Measurements from ENCODE around the gene C2orf49. TPM values are rescaled to one million over a fixed set of nuclear protein-coding genes. Genes with fewer than 3 reads are reported as not detected.

The C2orf49 gene
- total RNA-seq, 1 donor from 2014 or later: 15.8 TPM

DNA sequence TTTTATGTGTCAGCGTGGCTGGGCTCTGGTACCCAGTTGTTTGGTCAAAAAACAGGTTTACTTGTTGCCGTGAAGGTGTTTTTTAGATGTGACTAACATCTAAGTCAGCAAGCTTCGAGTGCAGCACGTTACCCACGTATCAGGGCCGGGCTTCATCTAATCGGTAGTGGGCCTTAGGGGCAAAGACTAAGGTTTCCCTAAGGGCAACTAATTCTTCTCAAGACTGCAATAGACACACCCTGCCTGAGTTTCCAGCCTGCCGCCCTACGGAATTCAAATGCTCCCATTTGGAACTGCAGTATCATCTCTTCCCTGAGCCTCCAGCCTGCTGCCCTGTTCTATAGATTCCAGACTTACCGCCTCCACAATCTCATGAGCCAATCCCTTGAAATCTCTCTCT is 33.8 kb downstream of the C2orf49 start:
- Mint-ChIP-seq H3K9me3 (ENCODE audit: unreplicated experiment) (no peaks in the 10 kb centered on the region), H3K4me3 (ENCODE audit: unreplicated experiment) (no peak overlapping the region), H3K27me3 (ENCODE audit: unreplicated experiment) (no peaks in the 10 kb centered on the region), H3K27ac (ENCODE audit: unreplicated experiment) (no peak overlapping the region), H3K36me3 (ENCODE audit: low read depth, unreplicated experiment) (peaks cover 38% of the 10 kb centered on the region), H3K4me1 (ENCODE audit: unreplicated experiment) (peaks cover 3% of the 10 kb centered on the region)
- TF ChIP-seq, protein P1, sequence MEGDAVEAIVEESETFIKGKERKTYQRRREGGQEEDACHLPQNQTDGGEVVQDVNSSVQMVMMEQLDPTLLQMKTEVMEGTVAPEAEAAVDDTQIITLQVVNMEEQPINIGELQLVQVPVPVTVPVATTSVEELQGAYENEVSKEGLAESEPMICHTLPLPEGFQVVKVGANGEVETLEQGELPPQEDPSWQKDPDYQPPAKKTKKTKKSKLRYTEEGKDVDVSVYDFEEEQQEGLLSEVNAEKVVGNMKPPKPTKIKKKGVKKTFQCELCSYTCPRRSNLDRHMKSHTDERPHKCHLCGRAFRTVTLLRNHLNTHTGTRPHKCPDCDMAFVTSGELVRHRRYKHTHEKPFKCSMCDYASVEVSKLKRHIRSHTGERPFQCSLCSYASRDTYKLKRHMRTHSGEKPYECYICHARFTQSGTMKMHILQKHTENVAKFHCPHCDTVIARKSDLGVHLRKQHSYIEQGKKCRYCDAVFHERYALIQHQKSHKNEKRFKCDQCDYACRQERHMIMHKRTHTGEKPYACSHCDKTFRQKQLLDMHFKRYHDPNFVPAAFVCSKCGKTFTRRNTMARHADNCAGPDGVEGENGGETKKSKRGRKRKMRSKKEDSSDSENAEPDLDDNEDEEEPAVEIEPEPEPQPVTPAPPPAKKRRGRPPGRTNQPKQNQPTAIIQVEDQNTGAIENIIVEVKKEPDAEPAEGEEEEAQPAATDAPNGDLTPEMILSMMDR (IDR thresholded peaks at IDR 0.05; ENCODE audit: unreplicated experiment): no peak
- DNase-seq (ENCODE audit: low spot score): no peak

DNA sequence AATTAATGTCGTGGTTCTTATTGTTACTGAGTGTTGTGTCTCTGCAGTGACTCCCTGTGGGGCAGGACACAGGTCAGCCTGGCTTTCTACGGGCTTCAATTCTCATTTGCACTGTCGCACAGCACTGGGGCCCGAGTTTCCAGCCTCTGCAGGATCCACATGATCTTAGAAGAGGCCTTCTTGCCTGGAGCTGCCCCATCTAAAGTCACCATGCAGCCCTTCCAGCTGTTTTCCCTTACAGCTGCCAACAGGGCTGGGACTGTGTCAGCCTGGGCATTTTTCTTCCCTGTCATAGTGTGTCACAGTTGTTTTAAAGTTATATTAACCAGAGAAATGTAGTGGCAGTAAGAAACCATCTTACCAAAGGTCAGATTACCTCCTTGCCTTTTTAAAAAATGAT is 34.5 kb downstream of the C2orf49 start:
- Mint-ChIP-seq H3K4me3 (ENCODE audit: unreplicated experiment) (no peak overlapping the region), H3K27me3 (ENCODE audit: unreplicated experiment) (no peaks in the 10 kb centered on the region), H3K27ac (ENCODE audit: unreplicated experiment) (no peak overlapping the region), H3K9me3 (ENCODE audit: unreplicated experiment) (no peaks in the 10 kb centered on the region), H3K36me3 (ENCODE audit: low read depth, unreplicated experiment) (peaks cover 36% of the 10 kb centered on the region), H3K4me1 (ENCODE audit: unreplicated experiment) (peaks cover 3% of the 10 kb centered on the region)
- DNase-seq (ENCODE audit: low spot score): no peak
- TF ChIP-seq, protein P1 (IDR thresholded peaks at IDR 0.05; ENCODE audit: unreplicated experiment): no peak

DNA sequence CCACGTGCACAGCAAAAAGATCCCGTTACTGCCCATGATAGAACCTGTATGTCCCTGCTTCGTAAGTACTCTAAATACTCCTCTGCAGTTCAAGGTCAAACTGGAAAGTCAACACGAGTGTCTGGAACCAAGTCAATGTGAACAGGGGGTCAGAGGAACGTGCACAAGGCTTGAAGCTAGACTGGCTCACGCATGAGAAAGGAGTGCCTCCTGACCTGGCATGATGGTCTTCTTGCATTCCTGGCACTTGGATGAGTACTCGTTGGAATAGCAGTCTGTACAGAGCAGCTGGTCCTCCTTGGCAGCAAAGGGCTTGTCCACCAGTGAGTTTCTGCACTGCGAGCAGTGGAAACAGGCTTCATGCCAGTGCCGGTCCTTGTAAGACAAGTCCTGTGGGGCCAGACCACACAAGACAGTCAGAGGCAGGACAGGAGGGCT is 36.0 kb downstream of the C2orf49 start:
- H3K4me1 Mint-ChIP-seq (ENCODE audit: unreplicated experiment): peaks cover 3% of the 10 kb centered on the region
- DNase-seq (ENCODE audit: low spot score): no peak
- no peaks in the 10 kb centered on the region for H3K9me3 Mint-ChIP-seq (ENCODE audit: unreplicated experiment)
- no peaks in the 10 kb centered on the region for H3K27me3 Mint-ChIP-seq (ENCODE audit: unreplicated experiment)
- no peak overlapping the region for H3K27ac Mint-ChIP-seq (ENCODE audit: unreplicated experiment)
- TF ChIP-seq, protein P1 (IDR thresholded peaks at IDR 0.05; ENCODE audit: unreplicated experiment): no peak
- no peak overlapping the region for H3K4me3 Mint-ChIP-seq (ENCODE audit: unreplicated experiment)
- H3K36me3 Mint-ChIP-seq (ENCODE audit: low read depth, unreplicated experiment): peaks cover 30% of the 10 kb centered on the region

DNA sequence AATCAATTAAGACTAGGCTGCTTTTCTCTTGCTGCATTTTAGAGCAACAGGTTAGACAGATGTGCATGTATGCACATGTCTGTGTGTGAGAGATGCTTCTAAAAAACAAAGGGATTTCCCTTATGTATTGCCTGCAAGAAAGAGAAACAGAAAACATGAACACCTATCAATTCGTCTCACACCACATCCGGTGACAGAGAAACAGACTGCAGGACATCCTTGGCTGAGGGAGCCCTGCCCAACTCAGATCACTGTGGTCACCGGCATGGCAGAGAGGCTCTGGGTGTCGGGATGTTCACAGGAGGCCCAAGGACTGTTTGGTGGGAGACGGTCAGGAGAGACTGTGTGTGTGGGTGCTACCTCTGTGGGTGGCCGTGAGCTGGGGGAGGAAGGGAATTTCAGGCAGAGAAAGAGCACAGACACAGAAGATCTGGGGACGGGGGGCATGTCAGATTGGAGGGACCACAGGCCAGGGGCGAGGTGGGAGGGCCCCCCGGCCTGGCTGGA is 36.6 kb downstream of the C2orf49 start:
- no peak for DNase-seq (ENCODE audit: low spot score)
- Mint-ChIP-seq H3K27ac (ENCODE audit: unreplicated experiment) (no peak overlapping the region), H3K9me3 (ENCODE audit: unreplicated experiment) (no peaks in the 10 kb centered on the region), H3K27me3 (ENCODE audit: unreplicated experiment) (no peaks in the 10 kb centered on the region), H3K4me1 (ENCODE audit: unreplicated experiment) (peaks cover 3% of the 10 kb centered on the region), H3K36me3 (ENCODE audit: low read depth, unreplicated experiment) (peaks cover 24% of the 10 kb centered on the region), H3K4me3 (ENCODE audit: unreplicated experiment) (no peak overlapping the region)
- TF ChIP-seq, protein P1 (IDR thresholded peaks at IDR 0.05; ENCODE audit: unreplicated experiment): no peak

DNA sequence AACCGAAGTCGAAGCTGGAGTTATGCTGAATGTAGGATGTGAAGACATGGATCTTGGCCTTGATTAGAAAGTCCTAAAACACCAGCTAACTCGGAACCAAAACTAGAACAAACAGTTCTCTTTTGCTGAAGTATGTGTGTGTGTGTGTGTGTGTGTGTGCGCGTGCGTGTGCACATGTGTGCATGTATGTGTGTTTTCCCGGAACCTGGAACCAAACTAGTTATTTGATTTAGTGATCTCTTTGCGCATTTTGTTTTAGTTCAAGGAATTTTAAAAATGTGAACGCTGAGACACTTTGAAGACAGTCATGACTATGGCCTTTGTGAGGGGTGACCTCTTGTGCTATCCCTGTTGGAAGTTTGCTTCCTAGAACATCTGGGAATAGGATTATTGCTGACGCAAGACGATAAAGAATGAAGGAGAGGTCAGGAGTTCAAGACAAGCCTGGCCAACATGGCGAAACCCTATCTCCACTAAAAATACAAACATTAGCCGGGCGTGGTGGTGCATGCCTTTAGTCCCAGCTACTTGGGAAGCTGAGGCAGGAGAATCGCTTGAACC is 37.7 kb downstream of the C2orf49 start:
- H3K27me3 Mint-ChIP-seq (ENCODE audit: unreplicated experiment): no peaks in the 10 kb centered on the region
- no peaks in the 10 kb centered on the region for H3K9me3 Mint-ChIP-seq (ENCODE audit: unreplicated experiment)
- peaks cover 20% of the 10 kb centered on the region for H3K36me3 Mint-ChIP-seq (ENCODE audit: low read depth, unreplicated experiment)
- no peak overlapping the region for H3K27ac Mint-ChIP-seq (ENCODE audit: unreplicated experiment)
- H3K4me3 Mint-ChIP-seq (ENCODE audit: unreplicated experiment): peak overlapping the region; percentile 54
- DNase-seq (ENCODE audit: low spot score): no peak
- H3K4me1 Mint-ChIP-seq (ENCODE audit: unreplicated experiment): peaks cover 5% of the 10 kb centered on the region
- TF ChIP-seq, protein P1 (IDR thresholded peaks at IDR 0.05; ENCODE audit: unreplicated experiment): no peak
